ENCODE results near the gene FNIP2. TPM values are rescaled to one million over a fixed set of nuclear protein-coding genes. Genes with fewer than 3 reads are reported as not detected.

The FNIP2 gene
- total and polyA plus RNA-seq, 9 of the 15 experiments (the other 6 are each of a cell fraction or from before 2014, with no cell fraction given): 1.7 to 15.5 (median 8.3) TPM

GRCh38 chr4:158877069-158877468, 108.2 kb downstream of the FNIP2 start:
- ChIA-PET CTCF (ENCODE audit: low intra/inter-chr PET ratio) (no interaction called here), POLR2A (interaction anchor here (0.7 kb wide), 1 partner anchor 603 kb away, joined by 3 read pairs; no protein-coding TSS in a partner anchor)
- H3K36me3 ChIP-seq (ENCODE audit: control insufficient read depth, insufficient read depth, low read length): peaks cover 6% of the 10 kb centered on the region; the same call in 2 of the 3 replicates
- no peak overlapping the region for H3K4me3 ChIP-seq
- H3K9ac ChIP-seq (ENCODE audit: insufficient read depth in 1 of 2, low read depth in 2 of 2, low read length in 2 of 2): no peak overlapping the region
- no peak overlapping the region for H2AFZ ChIP-seq (ENCODE audit: low read depth, low read length)
- BruUV-seq (replicated peaks): no TSS peak
- H3K4me2 ChIP-seq (ENCODE audit: insufficient read depth, low read length): no peak overlapping the region
- peak in 1 of 4 experiments; percentile 41 for DNase-seq (ENCODE audit: extremely low read depth in 1 of 4, low spot score in 3 of 4)
- H3K79me2 ChIP-seq (ENCODE audit: control insufficient read depth, insufficient read depth, low read length): no peaks in the 10 kb centered on the region
- no peaks in the 10 kb centered on the region for H3K27me3 ChIP-seq (ENCODE audit: control insufficient read depth in 2 of 2, insufficient read depth in 2 of 2, low read length in 2 of 2)
- no peak overlapping the region for H3K27ac ChIP-seq (ENCODE audit: extremely low read depth, low read depth, low read length)
- ATAC-seq: peak; percentile 64
- H3K4me1 ChIP-seq (replicated peaks in 1 of 2; ENCODE audit: control insufficient read depth in 2 of 2, insufficient read depth in 2 of 2, low read length in 2 of 2): peaks cover 0 to 7% of the 10 kb centered on the region in 2 experiments; a peak in 2 of 5 replicates
- WGBS (ENCODE audit: insufficient coverage, low coverage, missing lambda C conversion rate): 17% methylated on average over 4 of the region's 4 CpGs
- no peaks in the 10 kb centered on the region for H3K9me3 ChIP-seq (replicated peaks; ENCODE audit: control insufficient read depth, insufficient read depth, low read depth, low read length)
- intact Hi-C loops (cut with micrococcal nuclease) (no loop called here), in situ Hi-C loops (cut with MboI) (no loop called here)
- no peaks in the 10 kb centered on the region for H4K20me1 ChIP-seq (replicated peaks; ENCODE audit: control insufficient read depth, insufficient read depth, low read length)
- FAIRE-seq: no peak
- no peaks in the 10 kb centered on the region for H3K9me1 ChIP-seq (ENCODE audit: control insufficient read depth, insufficient read depth, low read length)
- no peak for TF ChIP-seq E2F5 (CRISPR knock-in tag; IDR thresholded peaks at IDR 0.05)
- TF ChIP-seq ESRRA (IDR thresholded peaks at IDR 0.05; ENCODE audit: borderline replicate concordance, low read depth): 0 out of 2 replicates have a peak, but pooled peaks have one; percentile 34
- no peak for TF ChIP-seq KLF1 (tag; IDR thresholded peaks at IDR 0.05)
- no peak for TF ChIP-seq FOXM1 (IDR thresholded peaks at IDR 0.05; ENCODE audit: low read depth)
- TF ChIP-seq FOXM1 (CRISPR knock-in tag; IDR thresholded peaks at IDR 0.05; ENCODE audit: low read depth): no peak
- TF ChIP-seq HCFC1 (IDR thresholded peaks at IDR 0.05; ENCODE audit: low read depth, low read length): no peak
- no peak for TF ChIP-seq PATZ1 (CRISPR knock-in tag; IDR thresholded peaks at IDR 0.05; ENCODE audit: borderline replicate concordance)
- no peak for TF ChIP-seq UBTF (IDR thresholded peaks at IDR 0.05; ENCODE audit: borderline replicate concordance in 1 of 2, low read depth in 2 of 2, low read length in 2 of 2)
- TF ChIP-seq ARID1B (IDR thresholded peaks at IDR 0.05): peak; percentile 80
- TF ChIP-seq RNF219 (CRISPR knock-in tag; IDR thresholded peaks at IDR 0.05): no peak
- TF ChIP-seq HDAC1 (IDR thresholded peaks at IDR 0.05): 0 out of 4 replicates have a peak, but pooled peaks of 1 of the 2 experiments have one; percentile 14
- no peak for TF ChIP-seq TEAD2 (tag; IDR thresholded peaks at IDR 0.05)
- TF ChIP-seq NCOA2 (IDR thresholded peaks at IDR 0.05; ENCODE audit: partially characterized antibody in 2 of 2): peak in 1 of 2 experiments; percentile 47
- TF ChIP-seq RAD21 (CRISPR knock-in tag; conservative IDR thresholded peaks at IDR 0.05 in 1 of 2, IDR thresholded peaks at IDR 0.05 in 1 of 2): no peak
- TF ChIP-seq SIN3B (IDR thresholded peaks at IDR 0.05; ENCODE audit: low read depth): no peak
- TF ChIP-seq ZNF24 (IDR thresholded peaks at IDR 0.05): no peak

Measured in K562 (cell line).